ENCODE measurements around the gene SLC35F1. TPM values are rescaled to one million over a fixed set of nuclear protein-coding genes. Genes with fewer than 3 reads are reported as not detected.
"Not testable (repeated sequence)": the region's sequence is repeated elsewhere in the genome, so short reads cannot be mapped to it uniquely, and the experiment has no call there.

The SLC35F1 gene
- polyA plus RNA-seq, 1 donor (not counting 4 experiments of a cell fraction or from before 2014, with no cell fraction given) = not detected

DNA sequence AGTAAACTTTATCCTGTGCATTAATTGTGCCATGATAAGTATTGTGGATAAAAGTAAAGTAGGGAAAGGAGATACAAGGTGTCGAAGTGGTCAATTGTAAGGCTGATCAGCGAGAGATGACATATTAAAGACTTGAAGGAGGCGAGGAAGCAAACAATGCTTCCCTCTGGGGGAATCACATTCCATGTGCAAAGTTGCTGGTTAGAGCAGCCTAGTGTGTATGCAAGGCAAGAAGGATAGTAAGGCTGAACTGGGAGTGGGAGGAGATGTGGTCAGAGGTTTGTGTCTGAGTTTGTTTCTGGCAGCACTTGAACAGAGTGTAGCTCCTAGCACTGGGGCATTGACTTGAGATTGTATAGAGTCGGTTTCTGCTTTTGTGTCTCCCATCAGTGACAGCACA lies 122.9 kb downstream of the SLC35F1 start:
- FAIRE-seq = no peak

DNA sequence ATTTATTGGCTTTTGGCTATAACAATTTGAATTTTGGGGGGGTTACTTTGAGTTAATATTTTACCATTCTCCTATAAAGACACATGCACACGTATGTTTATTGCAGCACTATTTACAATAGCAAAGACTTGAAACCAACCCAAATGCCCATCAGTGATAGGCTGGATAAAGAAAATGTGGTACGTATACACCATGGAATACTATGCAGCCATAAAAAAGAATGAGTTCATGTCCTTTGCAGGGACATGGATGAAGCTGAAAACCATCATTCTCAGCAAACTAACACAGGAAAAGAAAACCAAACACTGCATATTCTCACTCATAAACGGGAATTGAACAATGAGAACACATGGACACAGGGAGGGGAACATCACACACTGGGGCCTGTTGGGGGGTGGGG lies 130.4 kb downstream of the SLC35F1 start:
- H3K9me3 ChIP-seq (ENCODE audit: control insufficient read depth, low read depth, low read length); H3K4me1 ChIP-seq (ENCODE audit: control insufficient read depth, extremely low read depth, insufficient read depth, low read length); H3K27ac ChIP-seq (ENCODE audit: control insufficient read depth, insufficient read depth, low read length); H3K4me2 ChIP-seq (ENCODE audit: control insufficient read depth, extremely low read depth, insufficient read depth, low read depth, low read length); H3K9ac ChIP-seq (ENCODE audit: control insufficient read depth, extremely low read depth, insufficient read depth, low read length); H3K4me3 ChIP-seq (ENCODE audit: control insufficient read depth in 2 of 3, extremely low read depth in 1 of 3, insufficient read depth in 2 of 3, low read depth in 1 of 3, low read length in 3 of 3); H3K9me1 ChIP-seq (ENCODE audit: control insufficient read depth, extremely low read depth, insufficient read depth, low read length); DNase-seq (ENCODE audit: low read depth, low spot score); FAIRE-seq; H2AFZ ChIP-seq (ENCODE audit: control insufficient read depth, low read length); H3K79me2 ChIP-seq (ENCODE audit: control insufficient read depth, insufficient read depth, low read length); H3K36me3 ChIP-seq (ENCODE audit: control insufficient read depth in 2 of 2, extremely low read depth in 1 of 2, insufficient read depth in 2 of 2, low read length in 2 of 2); H3K27me3 ChIP-seq (ENCODE audit: control insufficient read depth, extremely low read depth, insufficient read depth, low read length); dilution Hi-C loops (cut with MboI; ENCODE audit: extremely low pct_ligation_motif_present, low sequenced_read_pairs); H4K20me1 ChIP-seq (ENCODE audit: control insufficient read depth, extremely low read depth, insufficient read depth, low read length): not testable (repeated sequence)

More for the DNA sequence above, 122.9 kb downstream of the SLC35F1 start:
- Histone ChIP-seq H3K4me2 (ENCODE audit: control insufficient read depth, extremely low read depth, insufficient read depth, low read depth, low read length) (no peak overlapping the region), H3K79me2 (ENCODE audit: control insufficient read depth, insufficient read depth, low read length) (no peaks in the 10 kb centered on the region), H3K9me1 (ENCODE audit: control insufficient read depth, extremely low read depth, insufficient read depth, low read length) (no peaks in the 10 kb centered on the region), H3K27ac (ENCODE audit: control insufficient read depth, insufficient read depth, low read length) (no peak overlapping the region), H3K4me3 (ENCODE audit: control insufficient read depth in 2 of 3, extremely low read depth in 1 of 3, insufficient read depth in 2 of 3, low read depth in 1 of 3, low read length in 3 of 3) (no peak overlapping the region), H3K27me3 (ENCODE audit: control insufficient read depth, extremely low read depth, insufficient read depth, low read length) (no peaks in the 10 kb centered on the region), H3K9ac (ENCODE audit: control insufficient read depth, extremely low read depth, insufficient read depth, low read length) (no peak overlapping the region), H3K9me3 (ENCODE audit: control insufficient read depth, low read depth, low read length) (no peaks in the 10 kb centered on the region), H2AFZ (ENCODE audit: control insufficient read depth, low read length) (no peak overlapping the region), H3K4me1 (ENCODE audit: control insufficient read depth, extremely low read depth, insufficient read depth, low read length) (no peaks in the 10 kb centered on the region), H3K36me3 (ENCODE audit: control insufficient read depth in 2 of 2, extremely low read depth in 1 of 2, insufficient read depth in 2 of 2, low read length in 2 of 2) (no peaks in the 10 kb centered on the region), H4K20me1 (ENCODE audit: control insufficient read depth, extremely low read depth, insufficient read depth, low read length) (no peaks in the 10 kb centered on the region)
- dilution Hi-C loops (cut with MboI; ENCODE audit: extremely low pct_ligation_motif_present, low sequenced_read_pairs) = no loop called here
- DNase-seq (ENCODE audit: low read depth, low spot score) = no peak
- TF ChIP-seq, protein P1, sequence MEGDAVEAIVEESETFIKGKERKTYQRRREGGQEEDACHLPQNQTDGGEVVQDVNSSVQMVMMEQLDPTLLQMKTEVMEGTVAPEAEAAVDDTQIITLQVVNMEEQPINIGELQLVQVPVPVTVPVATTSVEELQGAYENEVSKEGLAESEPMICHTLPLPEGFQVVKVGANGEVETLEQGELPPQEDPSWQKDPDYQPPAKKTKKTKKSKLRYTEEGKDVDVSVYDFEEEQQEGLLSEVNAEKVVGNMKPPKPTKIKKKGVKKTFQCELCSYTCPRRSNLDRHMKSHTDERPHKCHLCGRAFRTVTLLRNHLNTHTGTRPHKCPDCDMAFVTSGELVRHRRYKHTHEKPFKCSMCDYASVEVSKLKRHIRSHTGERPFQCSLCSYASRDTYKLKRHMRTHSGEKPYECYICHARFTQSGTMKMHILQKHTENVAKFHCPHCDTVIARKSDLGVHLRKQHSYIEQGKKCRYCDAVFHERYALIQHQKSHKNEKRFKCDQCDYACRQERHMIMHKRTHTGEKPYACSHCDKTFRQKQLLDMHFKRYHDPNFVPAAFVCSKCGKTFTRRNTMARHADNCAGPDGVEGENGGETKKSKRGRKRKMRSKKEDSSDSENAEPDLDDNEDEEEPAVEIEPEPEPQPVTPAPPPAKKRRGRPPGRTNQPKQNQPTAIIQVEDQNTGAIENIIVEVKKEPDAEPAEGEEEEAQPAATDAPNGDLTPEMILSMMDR (optimal IDR thresholded peaks at IDR 0.05 in 1 of 3, IDR thresholded peaks at IDR 0.05 in 1 of 3, conservative IDR thresholded peaks at IDR 0.05 in 1 of 3; ENCODE audit: extremely low read depth in 1 of 3, insufficient read depth in 2 of 3, low read length in 3 of 3) = no peak
- TF ChIP-seq EZH2 (IDR thresholded peaks at IDR 0.05; ENCODE audit: low read length) = no peak

DNA sequence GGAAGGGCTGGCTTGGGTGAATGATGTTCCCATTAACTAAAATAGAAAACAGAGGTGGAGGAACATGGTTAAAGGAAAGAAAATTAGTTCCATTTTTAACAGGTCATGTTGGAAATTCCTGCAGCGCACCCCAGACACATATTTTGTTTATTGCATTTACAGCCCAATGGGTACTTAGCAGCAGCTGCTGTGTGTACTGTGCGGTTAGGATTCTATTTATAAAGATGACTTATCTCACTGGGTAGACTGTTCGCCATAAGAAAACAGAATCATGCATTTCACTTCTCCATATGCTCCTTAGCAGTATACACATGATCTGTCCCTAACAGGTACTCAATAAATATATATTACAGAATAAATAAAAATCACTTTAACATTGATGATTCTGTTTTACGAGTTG lies 135.8 kb downstream of the SLC35F1 start:
- Histone ChIP-seq H3K36me3 (ENCODE audit: control insufficient read depth in 2 of 2, extremely low read depth in 1 of 2, insufficient read depth in 2 of 2, low read length in 2 of 2) (no peaks in the 10 kb centered on the region), H3K4me1 (ENCODE audit: control insufficient read depth, extremely low read depth, insufficient read depth, low read length) (no peaks in the 10 kb centered on the region), H3K9me3 (ENCODE audit: control insufficient read depth, low read depth, low read length) (no peaks in the 10 kb centered on the region), H3K9ac (ENCODE audit: control insufficient read depth, extremely low read depth, insufficient read depth, low read length) (no peak overlapping the region), H2AFZ (ENCODE audit: control insufficient read depth, low read length) (no peak overlapping the region), H3K27me3 (ENCODE audit: control insufficient read depth, extremely low read depth, insufficient read depth, low read length) (no peaks in the 10 kb centered on the region), H3K9me1 (ENCODE audit: control insufficient read depth, extremely low read depth, insufficient read depth, low read length) (no peaks in the 10 kb centered on the region), H4K20me1 (ENCODE audit: control insufficient read depth, extremely low read depth, insufficient read depth, low read length) (no peaks in the 10 kb centered on the region), H3K79me2 (ENCODE audit: control insufficient read depth, insufficient read depth, low read length) (no peaks in the 10 kb centered on the region), H3K4me3 (ENCODE audit: control insufficient read depth in 2 of 3, extremely low read depth in 1 of 3, insufficient read depth in 2 of 3, low read depth in 1 of 3, low read length in 3 of 3) (no peak overlapping the region), H3K27ac (ENCODE audit: control insufficient read depth, insufficient read depth, low read length) (no peak overlapping the region), H3K4me2 (ENCODE audit: control insufficient read depth, extremely low read depth, insufficient read depth, low read depth, low read length) (no peak overlapping the region)
- DNase-seq (ENCODE audit: low read depth, low spot score) (no peak), FAIRE-seq (no peak)
- TF ChIP-seq, protein P1 (optimal IDR thresholded peaks at IDR 0.05 in 1 of 3, IDR thresholded peaks at IDR 0.05 in 1 of 3, conservative IDR thresholded peaks at IDR 0.05 in 1 of 3; ENCODE audit: extremely low read depth in 1 of 3, insufficient read depth in 2 of 3, low read length in 3 of 3) = no peak
- no peak for TF ChIP-seq EZH2 (IDR thresholded peaks at IDR 0.05; ENCODE audit: low read length)
- dilution Hi-C loops (cut with MboI; ENCODE audit: extremely low pct_ligation_motif_present, low sequenced_read_pairs) = no loop called here
